ENCODE measurements around the gene NFIX.

The NFIX gene

GRCh38 chr19:13135068-13136062, 140.1 kb downstream of the NFIX start:
- no peak overlapping the region for H3K9ac ChIP-seq (ENCODE audit: low read depth, low read length)

GRCh38 chr19:13137290-13137794, 142.1 kb downstream of the NFIX start:
- Histone ChIP-seq H3K27ac (ENCODE audit: low read length) (no peak overlapping the region), H3K27me3 (ENCODE audit: insufficient read depth, low read length) (no peaks in the 10 kb centered on the region), H3K9ac (ENCODE audit: low read depth, low read length) (no peak overlapping the region), H3K9me3 (ENCODE audit: insufficient read depth, low read depth, low read length) (no peaks in the 10 kb centered on the region), H3K4me3 (ENCODE audit: low read length) (no peak overlapping the region), H3K4me1 (ENCODE audit: insufficient read depth, low read length) (no peaks in the 10 kb centered on the region), H3K36me3 (ENCODE audit: insufficient read depth, low read depth, low read length) (peaks cover 55% of the 10 kb centered on the region)

More at GRCh38 chr19:13135068-13136062, 140.1 kb downstream of the NFIX start:
- Histone ChIP-seq H3K27me3 (ENCODE audit: insufficient read depth, low read length) (no peaks in the 10 kb centered on the region), H3K9me3 (ENCODE audit: insufficient read depth, low read depth, low read length) (no peaks in the 10 kb centered on the region), H3K4me1 (ENCODE audit: insufficient read depth, low read length) (no peaks in the 10 kb centered on the region), H3K4me3 (ENCODE audit: low read length) (no peak overlapping the region), H3K36me3 (ENCODE audit: insufficient read depth, low read depth, low read length) (peaks cover 55% of the 10 kb centered on the region), H3K27ac (ENCODE audit: low read length) (no peak overlapping the region)

DNA sequence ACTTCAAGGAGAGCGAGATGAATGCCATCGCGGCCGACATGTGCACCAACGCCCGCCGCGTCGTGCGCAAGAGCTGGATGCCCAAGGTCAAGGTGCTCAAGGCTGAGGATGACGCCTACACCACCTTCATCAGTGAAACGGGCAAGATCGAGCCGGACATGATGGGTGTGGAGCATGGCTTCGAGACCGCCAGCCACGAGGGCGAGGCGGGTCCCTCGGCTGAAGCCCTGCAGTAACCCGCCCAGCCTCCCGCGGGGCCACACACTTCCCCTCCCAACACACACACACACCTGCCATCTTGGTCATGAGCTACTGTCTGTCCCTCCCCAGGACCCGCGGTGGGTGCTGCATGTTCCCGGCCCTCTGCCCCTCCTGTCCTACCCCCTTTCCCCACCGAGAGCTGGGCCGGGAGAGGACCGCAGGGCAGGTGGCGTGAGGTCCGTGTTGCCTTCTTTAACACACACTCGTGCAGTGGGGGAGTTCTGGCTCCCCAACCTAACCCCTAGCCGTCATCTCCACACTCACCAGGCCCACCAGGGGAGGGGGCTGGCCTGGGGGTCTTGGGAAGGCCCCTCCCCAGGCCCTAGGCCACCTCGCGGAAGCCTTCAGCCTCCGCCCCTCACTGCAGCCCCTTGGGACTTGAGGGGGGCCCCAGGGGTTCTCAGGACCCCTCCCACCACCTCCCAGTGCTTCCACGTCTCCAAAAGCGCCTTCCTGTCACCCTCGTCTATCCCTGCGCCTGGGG, 143.1 kb downstream of the NFIX start:
- H3K36me3 ChIP-seq (ENCODE audit: insufficient read depth, low read depth, low read length) = peaks cover 54% of the 10 kb centered on the region
- no peak overlapping the region for H3K27ac ChIP-seq (ENCODE audit: low read length)
- no peak overlapping the region for H3K9ac ChIP-seq (ENCODE audit: low read depth, low read length)
- H3K4me3 ChIP-seq (ENCODE audit: low read length) = no peak overlapping the region
- H3K27me3 ChIP-seq (ENCODE audit: insufficient read depth, low read length) = no peaks in the 10 kb centered on the region
- H3K9me3 ChIP-seq (ENCODE audit: insufficient read depth, low read depth, low read length) = no peaks in the 10 kb centered on the region
- H3K4me1 ChIP-seq (ENCODE audit: insufficient read depth, low read length) = no peaks in the 10 kb centered on the region

DNA sequence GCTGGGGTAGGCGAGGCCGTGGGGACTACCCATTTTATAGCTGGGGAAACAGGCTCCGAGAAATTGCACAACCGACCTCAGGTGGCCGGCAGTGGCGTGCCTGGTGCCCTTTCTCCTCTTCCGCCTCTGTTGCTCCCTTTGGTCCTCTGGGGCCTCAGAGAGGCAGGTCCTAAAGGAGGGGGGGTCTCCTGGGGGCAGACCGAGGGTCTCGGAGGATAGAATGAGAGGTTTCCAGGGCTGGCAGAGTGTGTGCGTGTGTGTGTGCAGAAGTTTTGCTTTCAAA, 143.6 kb downstream of the NFIX start:
- H3K9ac ChIP-seq (ENCODE audit: low read depth, low read length) = no peak overlapping the region
- H3K4me1 ChIP-seq (ENCODE audit: insufficient read depth, low read length) = no peaks in the 10 kb centered on the region
- peaks cover 49% of the 10 kb centered on the region for H3K36me3 ChIP-seq (ENCODE audit: insufficient read depth, low read depth, low read length)
- no peaks in the 10 kb centered on the region for H3K9me3 ChIP-seq (ENCODE audit: insufficient read depth, low read depth, low read length)
- H3K27ac ChIP-seq (ENCODE audit: low read length) = no peak overlapping the region
- H3K4me3 ChIP-seq (ENCODE audit: low read length) = no peak overlapping the region
- no peaks in the 10 kb centered on the region for H3K27me3 ChIP-seq (ENCODE audit: insufficient read depth, low read length)

DNA sequence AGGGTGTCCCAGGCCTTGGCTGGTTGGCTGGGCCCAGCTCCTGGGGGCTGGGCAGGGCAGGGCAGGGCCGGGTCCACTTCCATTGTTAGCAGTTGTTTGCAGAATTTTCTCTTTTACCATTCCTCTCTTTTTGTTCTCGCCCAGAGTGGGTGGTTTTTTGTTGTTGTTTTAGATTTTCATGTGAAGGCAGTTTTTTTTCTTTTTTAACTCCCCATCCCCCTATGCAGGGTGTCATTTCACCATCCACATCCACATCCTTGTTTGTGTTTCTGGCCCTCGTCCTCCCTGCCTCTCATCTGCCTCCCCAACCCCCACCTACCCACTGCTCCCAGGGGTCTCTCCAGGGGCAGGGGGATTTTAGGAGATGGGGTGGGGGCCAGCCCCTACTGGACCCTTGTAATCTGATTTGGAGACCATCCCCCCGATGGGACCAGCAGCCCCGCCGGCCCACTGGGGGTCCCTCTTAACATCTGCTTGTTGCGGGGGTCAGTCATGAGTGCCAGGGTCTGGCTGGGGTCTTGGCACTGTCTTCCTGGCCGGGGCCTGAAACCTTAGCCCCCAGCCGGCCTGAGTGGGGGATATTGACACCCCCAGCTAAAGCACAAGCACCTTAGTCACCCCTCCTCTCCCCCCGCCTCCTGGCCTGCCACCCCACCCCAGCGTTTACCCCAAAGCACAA, 144.5 kb downstream of the NFIX start:
- Histone ChIP-seq H3K27ac (ENCODE audit: low read length) (no peak overlapping the region), H3K4me3 (ENCODE audit: low read length) (no peak overlapping the region), H3K27me3 (ENCODE audit: insufficient read depth, low read length) (no peaks in the 10 kb centered on the region), H3K9me3 (ENCODE audit: insufficient read depth, low read depth, low read length) (no peaks in the 10 kb centered on the region), H3K9ac (ENCODE audit: low read depth, low read length) (no peak overlapping the region), H3K4me1 (ENCODE audit: insufficient read depth, low read length) (no peaks in the 10 kb centered on the region), H3K36me3 (ENCODE audit: insufficient read depth, low read depth, low read length) (peaks cover 51% of the 10 kb centered on the region)

- no peaks in the 10 kb centered on the region for H3K4me1 ChIP-seq (ENCODE audit: insufficient read depth, low read length)
- no peak overlapping the region for H3K4me3 ChIP-seq (ENCODE audit: low read length)
- H3K9ac ChIP-seq (ENCODE audit: low read depth, low read length) = no peak overlapping the region
- peaks cover 9% of the 10 kb centered on the region for H3K36me3 ChIP-seq (ENCODE audit: insufficient read depth, low read depth, low read length)
- no peaks in the 10 kb centered on the region for H3K9me3 ChIP-seq (ENCODE audit: insufficient read depth, low read depth, low read length)
- no peaks in the 10 kb centered on the region for H3K27me3 ChIP-seq (ENCODE audit: insufficient read depth, low read length)
- no peak overlapping the region for H3K27ac ChIP-seq (ENCODE audit: low read length)
These were observed 151.7 kb downstream of the NFIX start for GRCh38 chr19:13146763-13147563.

Data from iPS-20b (cell line).